GM08714 (cell line): ENCODE measurements around the gene BMX.

Experiments
- H3K4me3 ChIP-seq: fragments of 200-500 bp; sonication (Bioruptor generic); 2 replicates; pipeline ENCODE4 v1.5.1; 2014; ENCODE audit warnings: mild to moderate bottlenecking, low read length, inconsistent platforms
- ZNF274 ChIP-seq: IDR thresholded peaks from 2 replicates; pipeline ENCODE4 v1.6.1; 2012; ENCODE audit warnings: mild to moderate bottlenecking, low read depth, low read length

BMX gene

DNA sequence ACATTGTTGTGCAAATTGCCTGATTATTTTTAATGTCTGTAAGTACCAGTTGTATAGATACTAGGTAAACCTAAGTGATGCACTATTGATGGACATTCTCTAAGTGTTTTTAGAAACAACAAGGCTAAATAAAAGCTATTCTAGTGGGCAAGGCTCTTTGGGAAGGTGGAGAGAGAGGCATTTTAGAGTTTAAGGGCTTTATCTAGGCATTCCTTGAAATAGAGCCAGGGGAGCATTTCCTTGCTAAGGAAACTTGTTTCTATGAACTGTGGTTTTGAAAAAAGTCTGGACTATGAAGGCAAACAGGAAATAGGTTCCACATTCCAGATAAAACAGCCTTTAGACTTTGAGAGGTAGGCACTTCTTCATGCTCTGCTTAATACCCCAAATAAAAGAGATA lies 23.8 kb downstream of the BMX start:
- no peak for TF ChIP-seq ZNF274
- H3K4me3 ChIP-seq = no peak overlapping the region

DNA sequence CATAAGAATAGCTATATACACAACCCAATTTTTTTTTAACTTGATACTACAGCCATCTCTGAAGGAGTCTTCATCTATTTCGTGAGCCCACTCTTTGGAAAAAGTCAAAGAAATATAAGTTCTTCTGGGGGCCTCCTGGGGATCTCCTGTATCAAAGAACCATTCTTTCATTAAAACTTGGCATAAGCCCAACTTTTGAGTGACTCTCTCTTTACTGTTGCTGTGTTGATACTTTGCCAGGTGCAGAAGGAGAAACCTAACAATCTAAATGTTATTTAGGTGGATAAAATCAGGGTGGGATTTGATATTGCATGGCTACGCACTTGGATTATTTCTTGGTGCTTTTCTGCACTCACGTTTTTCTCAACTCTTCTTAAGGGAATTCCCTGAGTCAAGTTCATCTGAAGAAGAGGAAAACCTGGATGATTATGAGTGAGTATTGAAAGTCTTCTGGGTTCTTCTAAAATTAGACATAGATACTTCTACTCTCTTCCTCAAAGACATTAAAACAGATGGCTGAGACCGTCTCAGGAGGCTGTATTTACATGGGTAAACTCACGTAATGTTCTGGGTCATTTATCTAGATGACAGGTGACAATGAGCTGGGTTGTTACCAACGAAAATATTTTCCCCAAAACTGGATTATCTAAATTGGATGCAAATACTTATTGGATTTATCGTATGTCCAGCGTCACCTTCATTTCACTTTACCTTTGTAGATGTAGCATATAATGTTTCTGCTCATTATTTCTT lies 25.2 kb downstream of the BMX start:
- no peak for TF ChIP-seq ZNF274
- H3K4me3 ChIP-seq = no peak overlapping the region

DNA sequence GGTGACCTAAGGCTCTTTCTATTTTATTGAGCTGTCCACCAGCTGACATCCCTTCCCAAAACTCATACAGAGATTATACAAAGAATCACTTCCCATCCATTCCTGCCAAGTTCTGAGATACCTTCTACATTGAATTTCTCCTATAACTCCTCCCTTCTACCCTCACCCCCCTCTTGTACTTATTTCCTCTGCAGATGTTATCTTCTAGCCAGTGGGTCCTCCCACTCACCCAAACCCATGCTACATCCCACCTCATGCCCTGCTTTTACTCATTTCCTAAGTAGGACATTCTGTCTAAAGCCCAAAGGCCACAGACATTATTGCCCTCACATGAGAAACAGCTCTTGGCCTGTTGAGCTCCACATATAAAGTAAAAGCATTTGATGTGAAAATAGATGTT lies 28.6 kb downstream of the BMX start:
- no peak overlapping the region for H3K4me3 ChIP-seq
- TF ChIP-seq ZNF274 = no peak

DNA sequence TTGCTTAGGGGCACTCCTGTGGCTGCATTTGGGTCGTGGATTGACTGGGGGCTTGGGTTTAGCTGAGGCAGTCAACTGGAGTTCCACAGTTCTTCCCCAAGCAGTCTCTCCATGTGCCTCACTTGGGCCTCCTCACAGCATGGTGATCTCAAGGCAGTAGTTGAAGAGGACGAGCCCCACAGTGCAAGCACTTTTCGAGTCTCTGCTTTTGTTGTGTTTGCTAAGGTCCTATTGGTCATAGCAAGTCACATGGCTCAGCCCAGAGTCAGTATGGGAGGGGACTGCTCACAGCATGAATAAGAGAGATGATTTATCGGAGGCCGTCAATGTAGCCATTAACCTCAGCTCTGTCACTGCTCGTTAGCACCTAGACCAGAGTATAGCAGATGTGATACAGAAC lies 29.7 kb downstream of the BMX start:
- no peak for TF ChIP-seq ZNF274
- no peak overlapping the region for H3K4me3 ChIP-seq

DNA sequence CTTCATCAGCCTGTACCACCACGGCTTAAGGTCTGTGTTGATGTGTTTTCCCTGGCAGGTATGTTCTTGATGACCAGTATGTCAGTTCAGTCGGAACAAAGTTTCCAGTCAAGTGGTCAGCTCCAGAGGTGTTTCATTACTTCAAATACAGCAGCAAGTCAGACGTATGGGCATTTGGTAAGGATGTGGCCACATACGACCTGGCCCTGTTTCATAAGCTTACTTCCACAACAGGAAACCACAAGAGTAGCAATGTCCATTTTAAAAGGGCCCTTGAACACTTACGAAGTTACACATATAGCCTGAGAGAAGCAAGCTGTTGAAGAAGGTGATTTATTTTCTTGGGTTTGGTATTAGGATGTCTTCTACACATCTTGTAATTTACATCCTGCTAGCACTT lies 46.1 kb downstream of the BMX start:
- H3K4me3 ChIP-seq = no peak overlapping the region
- TF ChIP-seq ZNF274 = no peak

DNA sequence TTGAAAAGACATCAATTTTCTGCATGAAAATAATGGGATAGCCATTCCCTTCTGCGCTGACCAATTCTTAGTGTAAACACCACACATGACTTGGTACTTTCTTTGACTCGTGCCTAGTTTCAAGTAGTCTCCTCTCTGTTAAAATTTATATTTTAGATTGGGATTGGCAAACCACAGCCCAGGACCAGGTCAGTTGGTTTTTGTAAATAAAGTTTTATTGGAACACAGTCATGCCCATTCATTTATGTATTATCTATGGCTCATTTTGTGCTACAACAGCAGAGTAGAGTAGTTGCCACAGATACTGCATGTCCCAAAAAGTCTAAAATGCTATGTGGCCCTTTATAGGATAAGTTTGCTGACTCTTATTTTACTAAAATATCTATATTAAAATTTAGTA lies 46.7 kb downstream of the BMX start:
- TF ChIP-seq ZNF274 = no peak
- no peak overlapping the region for H3K4me3 ChIP-seq

DNA sequence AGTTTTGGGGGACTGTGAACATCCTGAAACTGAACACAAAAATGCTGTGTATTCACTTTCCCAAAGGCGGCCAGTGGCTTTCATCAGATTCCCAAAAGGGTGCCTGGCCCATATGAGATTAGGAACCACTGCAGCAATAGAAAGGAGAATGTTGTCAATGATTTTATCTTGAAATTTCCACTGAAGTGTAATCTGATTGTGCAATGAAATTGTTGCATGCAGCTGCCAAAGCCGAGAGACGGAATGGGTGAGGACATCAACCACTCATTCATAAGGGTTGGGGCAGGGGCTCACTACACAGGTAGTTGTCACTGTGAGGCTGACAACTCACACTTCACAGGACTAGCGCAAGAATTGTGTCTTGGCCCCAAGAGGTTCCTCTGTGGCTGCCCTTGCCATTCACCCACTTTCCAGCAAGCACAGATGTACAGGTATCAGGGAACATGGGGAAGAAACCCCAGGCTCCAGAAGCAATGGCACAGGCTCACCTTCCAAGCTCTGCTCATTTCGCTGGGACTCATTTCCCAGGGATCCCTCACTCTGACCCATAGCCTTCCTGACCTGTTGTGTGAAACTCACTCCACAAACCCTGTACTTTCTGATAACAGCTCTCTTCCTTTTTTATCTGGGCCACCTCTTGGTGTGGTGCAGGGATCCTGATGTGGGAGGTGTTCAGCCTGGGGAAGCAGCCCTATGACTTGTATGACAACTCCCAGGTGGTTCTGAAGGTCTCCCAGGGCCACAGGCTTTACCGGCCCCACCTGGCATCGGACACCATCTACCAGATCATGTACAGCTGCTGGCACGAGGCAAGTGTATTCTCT lies 48.8 kb downstream of the BMX start:
- no peak overlapping the region for H3K4me3 ChIP-seq
- TF ChIP-seq ZNF274 = no peak

DNA sequence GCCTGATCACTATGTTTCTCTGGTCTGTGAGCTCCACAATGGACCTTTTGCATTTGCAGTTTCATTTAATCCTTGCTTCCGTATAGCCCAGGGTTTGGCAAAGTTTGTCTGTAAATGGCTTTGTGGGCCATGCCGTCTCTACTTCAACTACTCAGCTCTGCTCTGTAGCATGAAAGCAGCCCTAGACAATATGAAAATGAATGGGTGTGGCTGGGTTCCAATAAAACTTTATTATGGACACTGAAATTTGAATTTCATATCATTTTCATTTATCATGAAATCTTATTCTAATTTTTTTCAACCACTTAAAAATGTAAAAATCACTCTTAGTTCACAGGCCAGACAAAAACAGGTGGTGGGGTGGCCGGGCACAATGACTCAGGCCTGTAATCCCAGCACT lies 58.6 kb downstream of the BMX start:
- H3K4me3 ChIP-seq = no peak overlapping the region
- TF ChIP-seq ZNF274 = no peak

DNA sequence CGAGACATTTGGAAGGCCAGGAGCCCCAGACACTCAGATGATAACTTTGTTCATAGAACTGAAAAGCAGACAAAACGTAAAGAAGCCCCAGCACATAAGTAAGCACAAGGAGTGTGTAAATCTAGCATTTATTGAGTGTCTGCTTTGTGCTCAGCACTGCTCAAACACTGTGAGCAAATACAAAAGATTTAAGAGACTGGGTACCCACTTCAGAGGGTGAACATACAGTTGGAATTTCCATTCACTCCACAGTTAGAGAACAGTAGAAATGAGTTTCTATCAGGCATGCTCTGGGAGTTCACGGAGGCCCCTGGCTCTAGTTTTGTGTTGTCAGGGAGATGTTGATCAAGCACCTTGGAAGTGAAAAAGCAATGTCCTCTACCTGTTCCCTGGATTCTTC lies 60.3 kb downstream of the BMX start:
- H3K4me3 ChIP-seq = no peak overlapping the region
- TF ChIP-seq ZNF274 = no peak

DNA sequence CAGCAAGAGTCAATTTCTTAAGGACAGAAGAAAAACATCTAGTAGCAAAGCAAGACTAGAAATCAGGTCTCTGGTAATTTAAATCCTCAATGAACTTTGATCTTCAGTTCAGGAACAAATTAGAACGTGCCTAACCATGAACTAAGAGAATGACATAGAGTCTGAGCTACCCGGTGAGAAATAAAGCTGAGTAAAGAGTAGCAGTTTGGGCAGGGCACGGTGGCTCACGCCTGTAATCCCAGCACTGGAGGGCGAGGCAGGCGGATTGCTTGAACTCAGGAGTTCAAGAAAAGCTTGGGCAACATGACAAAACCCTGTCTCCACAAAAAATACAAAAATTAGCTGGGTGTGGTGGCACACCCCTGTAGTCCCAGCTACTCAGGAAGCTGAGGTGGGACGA lies 62.4 kb downstream of the BMX start:
- H3K4me3 ChIP-seq = no peak overlapping the region
- TF ChIP-seq ZNF274 = no peak

DNA sequence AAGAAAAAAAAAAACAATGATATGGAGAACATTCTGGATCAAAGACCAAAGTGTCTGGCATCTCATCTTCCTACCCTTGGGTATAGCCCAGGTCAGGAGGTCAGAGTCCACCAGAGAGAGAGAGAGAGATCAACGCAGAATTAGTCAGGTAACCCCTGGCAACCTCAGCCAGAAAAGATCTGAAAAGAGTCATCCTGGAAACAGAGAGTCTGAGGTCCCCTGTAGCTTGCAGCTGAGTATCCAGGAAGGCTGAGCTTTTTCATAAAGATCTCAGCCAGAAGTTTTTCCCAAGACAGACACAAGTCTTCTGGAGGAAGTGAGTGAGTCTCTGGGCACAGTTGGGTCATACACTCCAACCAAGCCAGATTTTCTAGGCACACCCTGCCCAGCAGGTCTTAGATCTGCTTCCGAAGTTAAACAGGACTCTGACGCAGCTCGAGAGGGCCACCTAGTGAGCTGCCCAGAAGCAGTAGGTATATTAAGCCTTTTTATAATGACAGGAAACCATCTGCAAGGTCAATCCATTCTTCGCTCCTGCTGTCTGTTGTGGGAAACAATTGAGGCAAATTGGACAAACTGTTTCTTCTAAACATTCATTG lies 64.5 kb downstream of the BMX start:
- no peak overlapping the region for H3K4me3 ChIP-seq

DNA sequence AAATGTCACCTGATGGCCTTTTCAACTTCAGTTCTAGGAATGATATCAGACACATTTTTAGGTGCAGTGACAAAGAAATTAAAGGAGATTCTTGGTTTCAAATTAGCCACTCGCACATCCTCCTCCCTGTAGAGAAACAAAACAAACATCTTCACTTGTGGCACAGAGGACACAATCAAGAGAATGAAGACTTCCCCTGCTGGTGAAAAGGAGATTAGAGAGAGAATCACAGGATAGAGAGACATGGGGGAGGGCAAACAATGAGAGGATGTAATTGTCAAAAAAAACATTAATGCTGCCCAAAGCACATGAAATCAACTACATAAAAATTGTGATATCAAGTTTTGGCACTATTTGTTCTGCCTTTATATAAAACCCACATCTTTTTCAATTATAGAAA lies 65.6 kb downstream of the BMX start:
- H3K4me3 ChIP-seq = no peak overlapping the region
- no peak for TF ChIP-seq ZNF274

More for the DNA sequence above, 64.5 kb downstream of the BMX start:
- no peak for TF ChIP-seq ZNF274

DNA sequence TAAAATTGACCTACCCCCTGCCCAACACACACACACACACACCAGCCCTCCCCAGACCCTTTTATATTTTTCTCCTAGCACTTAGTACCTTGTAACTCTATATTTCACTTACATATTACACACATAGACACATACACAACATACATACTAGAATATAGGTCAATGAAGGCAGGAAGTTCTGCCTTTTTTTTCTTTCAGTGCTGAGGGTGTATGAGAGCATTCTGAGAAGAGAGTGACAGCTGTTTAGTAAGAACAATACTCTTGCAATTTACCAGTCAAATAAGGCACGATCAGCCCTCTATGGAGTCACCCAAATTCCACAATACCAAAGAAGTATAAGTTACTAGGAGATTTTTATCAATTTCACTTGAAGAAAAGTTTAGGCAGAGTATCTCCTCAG lies 66.7 kb downstream of the BMX start:
- no peak overlapping the region for H3K4me3 ChIP-seq
- no peak for TF ChIP-seq ZNF274

DNA sequence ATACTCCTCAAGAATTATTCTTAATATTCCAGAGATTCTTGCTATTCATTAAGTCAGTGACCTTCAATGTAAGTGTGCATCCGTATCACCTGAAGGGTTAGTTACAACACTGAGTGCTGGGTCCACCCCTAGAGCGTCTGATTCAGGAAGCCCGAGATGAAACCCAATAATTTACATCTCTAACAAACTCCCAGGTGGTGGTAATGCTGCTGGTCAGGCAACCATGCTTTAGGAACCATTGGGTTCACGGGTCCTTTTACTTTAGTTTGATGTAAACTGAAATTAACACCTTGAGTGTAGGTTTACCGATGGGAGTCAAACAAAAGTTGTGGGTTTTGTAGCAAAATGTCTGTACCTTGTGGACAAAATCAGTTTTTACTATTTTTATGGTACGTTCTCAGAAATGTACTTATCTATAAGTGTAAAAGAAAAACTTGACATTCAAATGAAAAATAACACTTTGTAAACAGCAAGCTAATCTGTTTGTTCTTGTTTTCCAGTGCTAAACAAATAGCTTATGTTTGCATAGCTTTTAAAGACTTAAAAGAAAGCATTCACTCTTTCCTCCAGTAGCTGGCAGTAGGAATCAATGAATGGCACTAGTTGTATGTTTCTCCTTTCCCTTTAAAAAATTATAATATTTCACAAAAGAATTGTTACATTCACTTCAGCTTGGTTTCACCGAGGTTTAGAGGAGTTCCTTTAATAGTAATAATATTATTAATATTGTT lies 67.4 kb downstream of the BMX start:
- TF ChIP-seq ZNF274 = no peak

DNA sequence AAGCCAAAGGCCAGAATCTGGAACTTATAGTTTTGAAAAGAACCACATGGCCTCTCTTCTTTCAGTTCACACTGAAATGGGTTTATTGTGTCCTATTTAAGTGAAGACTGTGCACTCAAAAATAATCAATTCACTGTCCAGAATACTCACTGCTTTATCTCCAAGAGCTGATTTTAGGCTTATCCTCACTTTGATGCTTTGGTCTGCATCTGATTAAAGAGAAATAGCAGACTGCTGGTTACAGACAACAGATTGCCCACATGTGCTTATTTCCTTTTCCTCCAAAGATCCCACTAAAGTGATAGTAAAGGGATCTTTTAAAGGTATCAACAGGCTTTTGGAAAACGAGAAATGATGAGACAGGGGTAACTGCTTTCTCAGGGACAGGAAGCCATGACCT lies 69.5 kb downstream of the BMX start:
- no peak for TF ChIP-seq ZNF274

More for the DNA sequence above, 67.4 kb downstream of the BMX start:
- H3K4me3 ChIP-seq = no peak overlapping the region

More for the DNA sequence above, 69.5 kb downstream of the BMX start:
- H3K4me3 ChIP-seq = no peak overlapping the region
